PC-3 (cell line): ENCODE measurements around the gene CTCFL.

Source experiments
- CTCF ChIP-seq: fragments of 300-600 bp; sonication (generic); conservative IDR thresholded peaks from 2 replicates; pipeline ENCODE4 v1.5.1; 2017; ENCODE audit warnings: antibody characterized with exemption, low read depth, mild to moderate bottlenecking, low read length
- EZH2phosphoT487 ChIP-seq: fragments of 300-600 bp; sonication (generic); IDR thresholded peaks from 2 replicates; pipeline ENCODE4 v1.6.1; 2018; ENCODE audit warnings: mild to moderate bottlenecking, antibody characterized with exemption, low read length, borderline replicate concordance

GRCh38 chr20:57513199-57513598, 11.7 kb downstream of the CTCFL start:
- no peak for TF ChIP-seq EZH2phosphoT487
- TF ChIP-seq CTCF = no peak
